ENCODE data around the gene TWNK.

Gene TWNK

DNA sequence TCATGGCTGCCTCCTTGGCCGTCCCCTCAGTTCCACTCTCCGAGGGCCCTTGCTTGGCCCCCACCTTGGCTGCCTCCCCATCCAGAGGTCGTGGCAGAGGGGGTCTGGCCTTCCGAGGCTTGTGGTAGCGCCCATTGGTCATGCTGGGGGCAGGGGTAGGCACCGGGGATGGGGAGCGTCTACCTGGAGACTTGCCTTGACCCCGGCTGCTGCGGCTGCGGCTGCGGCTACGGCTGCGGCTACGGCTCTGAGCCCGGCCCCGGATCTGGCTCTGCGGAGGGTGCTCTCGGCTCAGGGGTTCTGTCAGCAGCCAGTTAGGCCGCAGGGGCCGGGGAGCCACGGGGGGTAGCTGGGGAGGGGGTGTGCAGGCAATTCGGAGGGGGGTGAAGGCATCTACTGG is 23.0 kb downstream of the TWNK start:
- DNase-seq: no peak

DNA sequence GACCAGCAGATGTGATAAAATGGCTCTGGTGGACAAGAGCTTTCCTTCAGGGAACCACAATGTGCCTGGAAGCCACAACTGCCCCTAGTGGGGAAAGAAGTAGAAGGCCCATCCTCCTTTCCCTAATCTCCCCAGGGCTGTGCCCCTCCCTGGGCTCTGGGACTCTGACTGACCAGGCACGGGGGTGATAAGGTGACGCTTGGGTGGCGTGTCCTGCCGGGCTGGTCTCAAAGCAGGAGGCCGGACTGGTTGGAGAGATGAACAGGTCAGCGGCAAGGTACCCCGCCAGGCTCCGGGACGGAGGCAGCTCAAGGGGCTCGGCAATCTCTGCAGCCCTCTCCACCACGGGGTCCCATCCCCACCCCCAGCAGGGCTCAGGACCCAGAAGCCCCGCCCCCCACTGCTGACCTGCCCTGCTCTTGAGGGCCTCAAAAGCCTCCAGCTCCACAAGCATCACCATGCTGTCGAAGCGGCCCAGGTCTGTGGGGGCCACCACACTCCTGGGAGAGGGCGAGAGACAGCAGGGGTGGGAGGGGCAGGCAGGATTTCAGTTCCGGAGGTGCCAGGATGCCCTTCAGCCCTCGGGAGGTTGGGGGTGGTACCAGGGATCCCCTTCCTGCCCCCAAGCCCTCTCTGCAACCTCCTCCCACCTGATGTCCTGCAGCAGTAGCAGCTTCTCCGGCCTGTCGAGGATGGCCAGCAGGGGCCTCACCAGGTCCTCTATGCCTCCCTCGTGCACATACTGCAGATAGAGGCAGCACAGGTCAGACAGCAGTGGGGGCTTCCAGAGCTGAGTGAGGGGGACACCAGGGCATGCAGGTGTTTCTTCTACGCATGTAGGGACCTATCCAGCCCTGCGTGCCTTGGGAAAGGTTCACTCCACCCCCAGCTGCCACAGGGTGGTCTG is 24.4 kb downstream of the TWNK start:
- DNase-seq: peak in 9 of 58 donors; percentile 17 to 53 (median 32)

DNA sequence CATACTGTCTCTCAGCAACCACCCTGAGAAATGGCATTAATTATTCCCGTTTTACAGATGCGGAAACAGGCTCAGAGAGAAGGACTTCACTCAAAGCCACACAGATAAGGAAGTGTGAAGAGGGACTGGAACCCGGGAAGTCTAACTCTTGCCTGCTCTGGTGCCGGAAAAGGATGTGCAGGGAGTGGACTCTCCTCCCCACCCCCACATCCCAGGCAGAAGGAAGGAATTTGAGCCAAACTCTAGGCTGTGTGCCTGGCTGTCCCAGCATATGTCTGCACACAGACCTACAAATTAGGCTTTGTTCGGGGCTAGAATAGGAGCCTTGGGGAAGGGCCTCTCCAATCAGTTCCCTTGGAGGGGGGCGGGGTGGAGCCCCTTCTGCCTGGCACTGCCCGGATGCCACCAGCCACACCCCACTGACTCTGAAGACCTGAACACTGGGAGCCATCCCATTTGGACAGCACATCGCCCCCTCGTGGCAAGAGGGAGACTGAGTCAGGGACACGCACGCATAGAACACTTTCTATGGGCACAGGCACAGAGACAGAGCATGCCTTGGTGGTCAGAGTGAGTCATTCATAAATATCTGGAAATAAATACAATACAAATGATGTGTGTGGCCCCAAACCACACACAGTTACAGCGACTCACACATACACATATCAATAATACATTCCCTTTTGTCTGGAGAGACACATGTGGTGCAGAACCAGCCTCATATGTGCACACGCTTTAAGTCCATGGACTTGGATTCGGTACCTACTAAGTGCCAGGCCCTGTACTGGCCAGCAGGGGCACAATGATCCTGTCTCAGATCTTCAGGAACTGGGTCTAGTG is 25.4 kb downstream of the TWNK start:
- DNase-seq: peak in 57 of 58 donors; percentile 12 to 96 (median 85)

DNA sequence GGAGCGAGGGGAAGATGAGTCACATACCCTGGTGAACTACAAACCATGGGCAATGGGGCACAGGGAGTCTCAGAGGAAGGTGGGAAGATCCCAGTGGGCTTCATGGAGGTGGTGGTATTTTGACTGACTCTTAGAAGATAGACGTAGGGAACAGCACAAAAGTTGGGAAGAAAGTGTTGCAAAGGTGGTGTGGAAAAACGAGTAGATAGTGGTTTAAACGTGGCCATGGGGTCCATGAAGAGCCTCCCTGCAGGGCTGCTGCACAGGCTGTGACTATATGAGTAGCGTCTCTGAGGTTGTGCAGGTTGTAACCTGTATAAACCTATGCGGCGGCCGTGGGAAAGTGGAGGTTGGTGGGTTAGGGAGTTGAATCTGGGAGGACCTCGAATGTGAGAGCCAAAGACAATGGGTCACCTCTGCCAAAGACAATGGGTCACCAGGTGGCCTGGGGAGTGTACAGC is 26.1 kb downstream of the TWNK start:
- DNase-seq: no peak

DNA sequence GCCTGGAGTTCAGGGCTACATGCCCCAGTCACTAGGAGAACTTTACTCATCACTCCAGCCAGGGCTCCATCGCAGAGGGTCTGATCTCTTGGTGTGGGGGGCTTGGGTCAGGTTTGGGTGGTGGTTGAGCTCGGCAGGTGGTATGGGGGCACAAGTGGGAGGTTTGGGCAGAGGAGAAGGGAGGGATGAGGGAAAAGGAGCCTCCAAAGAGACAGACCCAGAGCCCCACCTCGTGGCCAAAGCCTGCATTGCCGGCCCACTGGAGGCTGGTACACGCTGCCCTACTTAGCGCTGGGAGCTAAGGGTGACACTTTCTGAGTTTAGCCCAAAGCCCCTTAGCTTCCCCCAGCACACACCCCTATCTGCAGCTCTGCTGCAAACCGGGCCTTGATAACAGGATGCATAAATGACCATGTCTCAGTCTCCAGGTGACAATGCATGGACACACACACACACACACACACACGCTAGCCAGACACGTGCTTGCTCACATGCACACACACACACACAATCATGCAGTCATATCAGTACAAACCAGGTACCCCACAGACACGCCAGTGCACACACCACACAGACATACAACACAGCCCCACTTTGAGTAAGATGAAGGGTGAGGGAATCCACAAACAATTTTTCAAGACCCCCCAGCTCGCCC is 27.0 kb downstream of the TWNK start:
- DNase-seq: peak in 56 of 58 donors; percentile 14 to 88 (median 66)

GRCh38 chr10:101014966-101015581 is 27.7 kb downstream of the TWNK start:
- DNase-seq: peak in 3 of 58 donors; percentile 19 to 54 (median 20)

DNA sequence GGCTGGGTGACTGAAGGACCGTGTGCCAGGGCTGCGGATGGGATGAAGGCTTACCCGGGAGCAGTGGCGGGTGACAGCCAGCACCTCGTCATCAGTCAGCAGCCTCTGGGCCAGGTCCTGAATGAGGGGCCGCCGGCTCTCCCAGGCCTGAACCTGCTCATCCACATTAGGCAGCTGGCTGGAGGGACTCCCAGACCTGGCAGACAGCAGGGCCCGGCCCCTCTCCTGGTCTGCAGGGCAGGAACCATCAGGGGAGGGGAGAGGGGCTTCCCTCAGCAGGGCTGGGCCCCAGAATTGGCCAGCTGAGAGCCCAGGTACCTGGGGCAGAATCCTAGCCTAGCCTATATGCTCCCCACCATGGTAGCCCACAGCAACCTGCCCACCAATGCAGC is 28.2 kb downstream of the TWNK start:
- DNase-seq: peak in 1 of 58 donors; percentile 13

DNA sequence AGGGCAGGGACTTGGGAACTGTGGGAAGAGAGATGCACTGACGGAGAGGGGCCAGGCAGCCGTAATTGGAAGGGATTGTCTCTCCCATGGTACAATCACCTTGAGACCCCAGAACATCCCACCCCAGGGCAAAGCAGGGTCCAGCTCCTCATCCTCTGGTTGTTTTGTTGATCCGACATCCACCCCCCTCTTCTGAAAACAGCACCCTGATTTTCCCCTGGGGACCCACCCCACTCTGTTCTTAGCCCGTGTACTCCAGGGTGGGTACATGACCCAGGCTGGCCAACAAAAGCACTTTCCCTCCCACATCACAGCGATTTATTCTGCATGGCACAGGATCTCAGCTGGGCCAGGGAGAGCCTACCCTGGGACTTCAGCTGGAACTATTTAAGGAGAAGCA is 29.5 kb downstream of the TWNK start:
- DNase-seq: no peak

DNA sequence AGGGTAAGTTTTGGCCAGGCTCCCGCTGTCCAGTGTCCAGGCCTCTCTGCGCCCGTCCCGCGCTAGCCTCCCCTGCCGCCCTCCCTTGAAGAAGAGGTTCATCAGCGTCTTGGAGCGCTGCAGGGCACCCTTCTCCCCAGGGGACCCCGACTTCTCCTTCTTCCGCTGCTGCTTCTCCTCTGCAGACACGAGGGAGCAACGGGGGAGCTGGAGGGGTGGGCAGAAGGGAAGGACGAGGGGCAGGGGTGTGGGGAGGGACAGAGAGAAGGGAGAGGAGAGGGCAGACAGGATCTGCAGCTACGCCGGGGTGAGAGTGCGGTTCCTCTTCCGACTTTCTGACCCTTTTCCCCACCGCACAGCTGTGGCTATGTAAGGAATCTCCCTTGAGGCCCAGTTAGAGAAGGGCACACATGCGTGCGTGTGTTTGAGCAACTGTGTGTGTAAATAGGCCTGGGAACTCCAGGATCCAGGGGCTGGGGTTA is 30.8 kb downstream of the TWNK start:
- no peak for DNase-seq

DNA sequence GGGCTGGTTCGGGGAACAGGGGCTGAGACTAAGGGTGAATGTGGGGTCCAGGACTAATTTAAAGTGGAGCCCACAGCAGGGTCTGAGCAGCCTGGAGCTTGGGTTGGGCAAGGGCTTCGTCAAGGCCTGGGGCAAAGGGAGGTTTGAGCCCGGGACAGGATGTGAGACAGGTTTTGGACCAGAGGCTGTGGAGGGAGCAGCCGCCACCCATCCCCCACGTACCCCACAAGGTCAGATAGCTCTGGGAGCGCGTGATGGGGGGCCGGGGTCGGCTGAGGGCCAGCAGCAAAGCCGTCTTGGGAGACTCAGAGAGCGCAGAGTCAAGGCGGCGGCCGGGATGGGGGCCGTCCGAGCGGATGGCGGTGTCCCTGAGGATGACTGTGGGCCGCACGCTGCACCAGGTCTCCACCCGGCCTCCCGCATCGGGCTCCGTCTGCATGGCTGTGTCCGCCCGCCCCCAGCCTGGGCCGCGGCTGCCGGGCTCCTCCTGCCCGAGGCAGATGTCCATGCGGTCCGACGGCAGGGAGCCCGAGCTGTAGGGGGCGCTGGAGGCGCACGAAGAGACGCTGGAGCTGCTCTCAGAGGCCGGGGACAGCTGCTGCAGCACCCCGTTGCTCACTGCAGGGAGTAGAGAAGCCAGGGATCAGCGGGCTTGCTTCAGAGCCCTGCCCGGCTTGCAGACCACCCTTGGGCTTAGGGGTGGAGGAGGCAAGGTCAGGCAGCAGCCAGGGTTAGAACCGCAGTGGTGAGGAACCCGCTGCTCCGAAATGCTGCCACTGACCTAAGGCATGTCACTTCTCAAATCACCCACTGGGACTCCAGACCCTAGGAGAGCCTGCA is 31.5 kb downstream of the TWNK start:
- peak in 50 of 58 donors; percentile 25 to 87 (median 66) for DNase-seq

- no peak for DNase-seq
Measured at GRCh38 chr10:101019440-101019703, 32.0 kb downstream of the TWNK start.

DNA sequence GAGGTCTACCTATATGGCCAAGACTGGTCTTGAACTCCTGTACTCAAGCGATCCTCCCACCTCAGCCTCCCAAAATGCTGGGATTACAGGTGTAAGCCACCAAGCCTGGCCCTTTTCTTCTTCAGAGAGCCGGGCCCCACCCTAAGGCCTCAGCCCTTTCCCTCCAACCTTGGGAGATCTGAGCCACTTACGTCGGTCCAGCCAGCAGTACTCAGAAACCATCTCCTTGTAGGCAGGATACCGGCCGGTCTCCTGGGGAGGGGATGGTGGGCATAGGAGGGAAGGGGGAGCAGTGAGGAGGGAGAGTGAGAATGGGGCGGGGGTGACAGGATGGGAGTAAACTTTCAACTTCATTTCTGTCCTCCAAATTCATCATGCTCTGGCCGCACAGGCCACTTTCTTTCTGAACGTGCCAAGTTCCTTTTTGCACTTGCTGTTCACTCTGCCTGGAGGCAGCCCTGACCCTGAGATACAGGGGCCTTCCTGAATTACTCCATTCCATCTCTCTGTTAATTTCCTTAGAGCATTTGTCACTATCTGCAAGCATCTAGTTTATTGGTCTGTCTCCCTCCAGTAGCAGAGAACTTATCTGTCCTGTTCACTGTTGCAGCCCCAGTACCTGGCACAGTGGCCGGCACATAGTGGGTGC is 33.2 kb downstream of the TWNK start:
- DNase-seq: no peak

DNA sequence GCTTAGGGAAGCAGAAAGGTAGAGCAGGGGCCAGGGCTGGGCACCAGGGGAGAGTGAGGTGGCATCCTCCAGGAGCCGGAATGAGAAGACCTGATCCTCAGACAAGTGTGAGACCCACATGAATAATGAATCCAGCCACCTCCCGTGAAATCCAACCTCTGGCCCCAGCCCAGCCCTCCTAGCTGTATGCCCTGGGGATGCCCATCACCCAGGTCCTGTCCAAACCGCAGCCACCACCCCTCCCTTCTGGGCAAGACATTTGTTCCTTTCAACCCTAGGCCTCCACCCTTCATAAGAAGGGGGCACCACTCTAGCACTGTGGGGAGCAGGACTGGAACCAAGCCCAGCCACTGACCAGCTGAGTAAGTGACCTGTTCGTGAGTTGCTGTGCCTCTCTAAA is 33.9 kb downstream of the TWNK start:
- DNase-seq: no peak

GRCh38 chr10:101021692-101022251 is 34.4 kb downstream of the TWNK start:
- DNase-seq: no peak

DNA sequence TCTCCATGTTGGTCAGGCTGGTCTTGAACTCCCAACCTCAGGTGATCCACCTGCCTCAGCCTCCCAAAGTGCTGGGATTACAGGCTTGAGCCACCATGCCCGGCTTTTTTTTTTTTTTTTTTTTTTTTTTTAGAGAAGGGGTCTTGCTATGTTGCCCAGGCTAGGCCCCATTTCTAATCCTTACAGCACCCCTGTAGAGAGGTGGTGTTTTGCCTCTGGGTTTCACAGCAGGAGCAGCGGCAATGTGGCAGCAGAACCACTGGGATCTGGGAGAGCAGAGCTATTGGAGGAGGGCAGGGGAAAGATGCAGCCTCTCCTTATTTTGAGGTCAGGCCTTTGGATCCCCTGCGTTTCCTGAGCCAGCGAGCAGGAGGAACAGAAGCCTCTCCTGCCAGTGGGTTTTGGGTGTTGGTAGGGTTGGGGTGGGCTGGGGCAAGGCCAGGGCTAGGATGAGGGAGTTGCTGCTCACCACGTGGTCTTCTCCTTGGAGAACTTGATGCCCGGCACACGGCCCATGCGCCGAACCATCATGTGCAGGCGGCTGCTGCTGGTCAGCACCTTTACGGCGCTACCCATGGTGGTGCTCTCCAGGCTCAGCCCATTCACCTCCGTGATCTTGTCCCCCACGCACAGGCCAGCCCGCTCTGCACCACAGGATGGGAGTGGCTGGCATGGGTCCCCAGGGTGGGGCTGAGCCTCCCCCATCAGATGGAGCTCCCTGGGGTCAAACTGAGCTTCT is 35.8 kb downstream of the TWNK start:
- DNase-seq: no peak

GRCh38 chr10:101027106-101027720 is 39.9 kb downstream of the TWNK start:
- DNase-seq: no peak

DNA sequence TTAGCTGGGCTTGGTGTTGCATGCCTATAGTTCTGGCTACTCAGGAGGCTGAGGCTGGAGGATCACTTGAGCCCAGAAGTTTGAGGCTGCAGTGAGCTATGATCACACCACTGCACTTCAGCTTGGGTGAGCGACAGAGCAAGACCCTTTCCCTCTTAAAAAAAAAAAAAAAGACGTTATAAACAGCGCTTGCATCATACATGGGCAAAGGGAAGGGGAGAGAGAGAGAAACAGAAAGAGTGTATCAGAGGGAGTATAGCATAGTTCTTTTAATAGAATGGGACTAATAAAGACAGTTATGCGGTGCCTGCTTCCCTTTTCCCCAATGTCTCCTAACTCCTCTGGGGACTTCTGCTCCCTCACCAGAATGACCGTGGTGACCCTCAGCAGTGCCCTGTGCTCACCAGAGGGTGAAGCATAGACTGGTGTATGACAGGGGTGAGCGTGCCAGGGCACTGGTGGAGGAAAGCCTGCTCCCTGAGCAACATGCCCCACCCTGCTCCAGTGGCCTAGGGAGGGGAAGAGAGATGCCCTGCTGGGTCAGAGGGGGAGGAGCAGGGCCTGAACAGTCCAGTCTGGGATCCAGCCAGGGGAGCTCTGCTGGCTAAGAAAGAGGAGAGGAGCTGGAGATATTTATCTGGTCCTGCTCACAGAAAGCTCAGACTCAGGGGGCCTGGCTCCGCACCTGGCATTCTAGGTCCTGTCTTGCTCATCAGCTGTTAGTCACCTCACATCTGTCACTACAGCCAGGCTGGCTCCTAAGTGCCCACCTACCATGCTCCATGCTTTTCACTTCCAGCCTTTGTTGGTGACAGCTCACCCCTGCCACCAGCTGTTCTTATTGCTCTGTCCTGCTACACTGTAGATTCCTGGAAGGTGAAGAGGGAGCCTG is 41.3 kb downstream of the TWNK start:
- DNase-seq: no peak

All from anterior cingulate cortex (tissue), 58 donors.